Psoas muscle (tissue), 8 donors: Measurements from ENCODE around the gene C10orf105. TPM values are rescaled to one million over a fixed set of nuclear protein-coding genes. Genes with fewer than 3 reads are reported as not detected.

Experiments
- ATAC-seq, 4 donors: fragments of 200-7000 bp; cut with Tn5 transposase; one replicate each; pipeline ENCODE4 v1.9.1; 2020; ENCODE audit warnings: moderate library complexity in 3 of 4, mild to moderate bottlenecking in 2 of 4
- DNase-seq, 2 donors: peaks; one replicate each; pipeline ENCODE4 v3.0.0-alpha.2; 2020
- H3K27ac ChIP-seq: fragments of 200-600 bp; one replicate; pipeline ENCODE4 v1.8.0; 2022
- H3K27me3 ChIP-seq, 3 donors: fragments of 200-600 bp in 1 of 3; one replicate each; pipeline versions ENCODE4 v1.6.1 to v1.8.0; 2013 to 2022; ENCODE audit warnings: low read length in 2 of 3, mild to moderate bottlenecking in 2 of 3, moderate library complexity in 1 of 3; ENCODE audit not compliant: insufficient read depth in 3 of 3
- H3K36me3 ChIP-seq, 2 donors: fragments of 200-600 bp in 1 of 2; one replicate each; pipeline versions ENCODE4 v1.6.1 to v1.8.0; 2013 to 2022; ENCODE audit warnings: low read depth in 1 of 2, mild to moderate bottlenecking in 1 of 2, moderate library complexity in 1 of 2; ENCODE audit not compliant: insufficient read depth in 1 of 2
- H3K4me1 ChIP-seq: fragments of 200-600 bp; one replicate; pipeline ENCODE4 v1.8.0; 2022
- H3K4me3 ChIP-seq: fragments of 200-600 bp; one replicate; pipeline ENCODE4 v1.8.0; 2022; ENCODE audit warnings: mild to moderate bottlenecking
- H3K9me3 ChIP-seq: fragments of 200-600 bp; one replicate; pipeline ENCODE4 v1.8.0; 2022
- WGBS, 3 donors: extraction: QIAGEN DNeasy Blood & Tissue Kit; methylation state at CpG; one replicate each; pipeline versions ENCODE4 v1.1.6 to v1.1.7; 2013; 5-methylcytosine and 5-hydroxymethylcytosine counted together
- intact Hi-C, 2 donors: fragments of 100-400 bp; cut with DNase I; formaldehyde crosslinking; loops; one replicate each; pipeline versions ENCODE4 v1.11.0 to v1.14.2; 2022
- polyA plus RNA-seq, 3 donors: library from polyadenylated mRNA; stranded (reverse); fragments of 200-250 nt; gene quantifications; one replicate each; pipeline ENCODE4 v1.2.3, GENCODE V29; 2013
- total RNA-seq, 4 donors: library from RNA; stranded (reverse); fragmentation: NEBNext Ultra II Directional in 2 of 4; extraction: Animal tissue kit (Norgen Biotek cat#: 25700) in 2 of 4; gene quantifications; one replicate each; pipeline versions ENCODE4 v1.2.1 to v1.2.4, GENCODE V29; 2021 to 2023
- TF ChIP-seq, protein P1 (sequence below): fragments of 200-600 bp; IDR thresholded peaks from one replicate; pipeline ENCODE4 v1.8.0; 2022; ENCODE audit warnings: antibody characterized with exemption
- donor health status: healthy with polysubstance abuse.
- donor health status: DM: no; HTN: no; CAD: no; lungs with moderate emphysema.
- donor health status: Bipolar disorder and iron deficiency.
- donor health status: healthy.
- donor health status: DM: yes; HTN: yes; CAD: no.
- donor health status: DM: no; HTN: no; CAD: no.
- donor health status: DM: no; HTN: no; CAD: no.
- donor health status: DM: yes; HTN: yes; CAD: no.

The C10orf105 gene
- total and polyA plus RNA-seq, 7 donors: 0.01 to 0.03 (median 0.03) TPM; not detected in 4

DNA sequence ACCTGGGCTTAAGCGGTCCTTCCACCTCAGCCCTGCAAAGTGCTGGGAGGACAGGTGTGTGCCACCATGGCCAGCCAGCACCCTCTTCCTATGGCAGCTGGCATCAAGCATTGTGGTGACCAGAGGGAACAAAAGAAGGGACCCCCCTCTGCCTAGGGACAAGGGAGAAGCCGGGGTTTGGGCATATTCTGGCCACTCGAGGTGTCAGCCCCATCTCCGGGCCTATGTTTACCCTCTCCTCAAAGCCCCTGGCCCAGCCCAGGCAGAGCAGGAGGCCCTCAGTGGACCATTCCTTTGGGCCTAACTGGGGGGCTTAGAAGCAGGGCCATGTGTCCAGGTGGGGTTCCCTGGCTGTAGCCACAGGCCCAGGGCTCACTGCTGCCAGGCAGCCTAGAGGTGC, 29.8 kb upstream of the C10orf105 start:
- H3K36me3 ChIP-seq: peaks cover 0 to 20% of the 10 kb centered on the region in 2 donors
- H3K27me3 ChIP-seq: no peaks in the 10 kb centered on the region
- TF ChIP-seq, protein P1, sequence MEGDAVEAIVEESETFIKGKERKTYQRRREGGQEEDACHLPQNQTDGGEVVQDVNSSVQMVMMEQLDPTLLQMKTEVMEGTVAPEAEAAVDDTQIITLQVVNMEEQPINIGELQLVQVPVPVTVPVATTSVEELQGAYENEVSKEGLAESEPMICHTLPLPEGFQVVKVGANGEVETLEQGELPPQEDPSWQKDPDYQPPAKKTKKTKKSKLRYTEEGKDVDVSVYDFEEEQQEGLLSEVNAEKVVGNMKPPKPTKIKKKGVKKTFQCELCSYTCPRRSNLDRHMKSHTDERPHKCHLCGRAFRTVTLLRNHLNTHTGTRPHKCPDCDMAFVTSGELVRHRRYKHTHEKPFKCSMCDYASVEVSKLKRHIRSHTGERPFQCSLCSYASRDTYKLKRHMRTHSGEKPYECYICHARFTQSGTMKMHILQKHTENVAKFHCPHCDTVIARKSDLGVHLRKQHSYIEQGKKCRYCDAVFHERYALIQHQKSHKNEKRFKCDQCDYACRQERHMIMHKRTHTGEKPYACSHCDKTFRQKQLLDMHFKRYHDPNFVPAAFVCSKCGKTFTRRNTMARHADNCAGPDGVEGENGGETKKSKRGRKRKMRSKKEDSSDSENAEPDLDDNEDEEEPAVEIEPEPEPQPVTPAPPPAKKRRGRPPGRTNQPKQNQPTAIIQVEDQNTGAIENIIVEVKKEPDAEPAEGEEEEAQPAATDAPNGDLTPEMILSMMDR: no peak
- no peaks in the 10 kb centered on the region for H3K9me3 ChIP-seq
- ATAC-seq: no peak
- peaks cover 60% of the 10 kb centered on the region for H3K4me1 ChIP-seq
- intact Hi-C loops: no loop called here
- DNase-seq: peak in 1 of 2 donors; percentile 35
- no peak overlapping the region for H3K4me3 ChIP-seq
- 75 to 91% (median 76%) methylated on average over 4 of the region's 4 CpGs for WGBS, 3 donors
- peak overlapping the region; percentile 38 for H3K27ac ChIP-seq

DNA sequence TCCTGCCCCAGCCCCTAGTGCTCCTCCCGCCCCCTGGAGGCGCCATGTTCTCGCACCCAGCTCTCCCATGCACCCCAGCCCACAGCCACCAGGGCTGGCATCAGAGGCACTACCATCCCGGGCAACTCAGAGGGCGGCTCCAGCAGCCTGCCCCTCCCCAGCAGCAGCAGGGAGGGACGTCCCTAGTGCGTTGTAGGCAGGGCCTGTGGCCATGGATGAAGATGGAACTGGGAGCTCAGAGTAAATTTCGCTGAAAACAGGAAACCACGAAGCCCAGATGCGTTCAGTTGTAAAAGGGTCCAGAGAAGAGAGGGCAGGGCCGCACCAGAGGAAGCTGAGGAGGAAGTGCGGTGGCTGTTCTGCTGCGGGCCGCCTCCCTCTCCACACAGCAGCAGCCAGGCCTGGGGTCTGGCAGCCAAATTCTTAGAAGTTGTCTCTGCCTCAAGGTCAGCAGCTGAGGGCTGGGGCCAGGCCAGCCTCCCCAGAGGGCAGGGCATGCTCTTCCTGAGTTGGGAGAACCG, 29.2 kb upstream of the C10orf105 start:
- H3K27me3 ChIP-seq: no peaks in the 10 kb centered on the region
- peak overlapping the region; percentile 38 for H3K27ac ChIP-seq
- TF ChIP-seq, protein P1: peak; percentile 12
- peak; percentile 74 to 80 for DNase-seq
- H3K4me3 ChIP-seq: no peak overlapping the region
- H3K4me1 ChIP-seq: peaks cover 54% of the 10 kb centered on the region
- intact Hi-C loops: no loop called here
- peak; percentile 34 to 61 (median 55) for ATAC-seq
- 14 to 23% (median 16%) methylated on average over 15 of the region's 15 CpGs for WGBS, 3 donors
- H3K9me3 ChIP-seq: no peaks in the 10 kb centered on the region
- H3K36me3 ChIP-seq: peaks cover 0 to 14% of the 10 kb centered on the region in 2 donors

DNA sequence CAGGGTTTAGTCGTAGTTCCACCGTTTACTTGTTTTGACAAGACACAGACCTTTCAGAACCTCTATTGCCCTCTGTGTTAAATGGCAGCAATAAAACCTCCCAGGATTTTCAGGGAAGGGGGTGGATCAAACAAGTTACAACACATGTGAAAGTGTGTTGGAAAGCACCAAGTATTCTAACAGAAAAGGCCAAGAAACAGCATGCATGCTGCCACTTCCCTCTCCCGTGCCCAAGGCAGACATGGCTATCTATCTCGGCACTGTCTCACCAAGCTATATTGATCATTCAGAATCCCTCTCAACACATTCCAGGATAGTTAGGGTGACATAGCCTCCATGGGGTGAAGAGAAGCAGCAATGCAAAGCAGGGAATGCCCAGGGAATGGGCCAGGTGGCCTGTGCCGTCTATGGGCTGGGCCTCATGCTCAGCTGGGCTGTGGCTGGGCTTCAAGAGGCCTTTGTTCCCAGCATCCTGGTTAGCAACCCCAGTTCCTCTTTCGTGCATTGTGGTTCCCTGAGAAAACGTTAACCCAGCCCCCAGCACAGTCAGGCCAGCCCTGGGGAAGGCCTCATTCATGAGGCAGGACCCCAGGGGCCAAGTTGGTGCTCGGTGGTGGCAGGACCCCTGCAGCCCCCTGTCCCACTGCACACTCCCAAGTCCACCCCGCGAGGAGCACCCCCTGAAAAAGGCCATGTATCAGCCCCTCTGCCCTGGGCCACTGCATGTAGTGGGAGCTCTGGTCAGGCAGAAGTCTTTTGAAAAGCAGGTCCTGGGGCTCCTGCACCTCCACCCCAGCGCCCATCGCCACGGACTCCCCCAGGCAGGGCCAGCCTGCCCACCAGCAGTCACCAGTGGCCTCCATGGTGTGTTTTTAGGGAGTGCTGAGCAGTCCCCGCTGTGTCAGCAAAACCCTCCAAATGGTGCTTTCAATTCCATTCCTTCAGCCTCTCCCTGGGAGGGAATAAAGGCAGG, 28.3 kb upstream of the C10orf105 start:
- H3K9me3 ChIP-seq: no peaks in the 10 kb centered on the region
- H3K36me3 ChIP-seq: peaks cover 0 to 14% of the 10 kb centered on the region in 2 donors
- intact Hi-C loops: no loop called here
- no peak overlapping the region for H3K4me3 ChIP-seq
- peak in 1 of 2 donors; percentile 60 for DNase-seq
- peak in 1 of 4 donors; percentile 25 for ATAC-seq
- 70 to 75% (median 73%) methylated on average over 14 of the region's 14 CpGs for WGBS, 3 donors
- H3K27ac ChIP-seq: peak overlapping the region; percentile 15
- TF ChIP-seq, protein P1: no peak
- H3K27me3 ChIP-seq: no peaks in the 10 kb centered on the region
- peaks cover 49% of the 10 kb centered on the region for H3K4me1 ChIP-seq

DNA sequence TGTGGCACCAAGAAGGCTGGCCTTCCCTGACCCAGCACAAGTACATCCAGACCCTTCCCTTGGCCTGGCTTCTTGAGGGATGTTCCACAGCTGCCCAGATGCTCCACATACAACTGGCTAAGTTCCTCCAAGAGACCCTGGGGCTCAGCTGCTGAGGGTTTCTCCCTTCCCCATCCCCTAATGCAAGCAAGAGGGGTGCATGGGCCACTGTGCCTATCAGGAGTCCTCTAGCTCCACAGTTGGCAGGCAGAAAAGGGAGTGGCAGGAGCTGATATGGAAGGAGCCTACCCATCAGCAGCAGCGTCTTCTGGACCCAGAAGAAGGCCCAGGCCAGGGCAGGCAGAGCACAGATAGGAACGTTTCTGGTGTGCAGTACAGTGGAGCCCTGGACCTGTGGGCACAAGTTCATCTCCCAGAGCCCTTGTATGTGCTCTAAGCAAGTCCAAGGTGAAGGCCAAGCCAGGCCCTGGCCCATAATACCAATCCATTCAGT, 27.5 kb upstream of the C10orf105 start:
- peak in 1 of 2 donors; percentile 34 for DNase-seq
- ATAC-seq: no peak
- Histone ChIP-seq H3K27ac (peak overlapping the region; percentile 15), H3K9me3 (no peaks in the 10 kb centered on the region), H3K36me3 (peaks cover 0 to 13% of the 10 kb centered on the region in 2 donors), H3K27me3 (no peaks in the 10 kb centered on the region), H3K4me1 (peaks cover 44% of the 10 kb centered on the region), H3K4me3 (no peak overlapping the region)
- intact Hi-C loops: no loop called here
- 60 to 81% (median 72%) methylated on average over 2 of the region's 2 CpGs for WGBS, 3 donors
- TF ChIP-seq, protein P1: no peak
